H1 (cell line): ENCODE measurements around the gene TELO2. TPM values are rescaled to one million over a fixed set of nuclear protein-coding genes. Genes with fewer than 3 reads are reported as not detected.

ENCODE experiments used
- POLR2AphosphoS5 ChIP-seq: IDR thresholded peaks from 2 replicates; pipeline ENCODE4 v1.6.1; 2011; ENCODE audit warnings: low read depth, low read length
- SIX5 ChIP-seq: IDR thresholded peaks from 2 replicates; pipeline ENCODE4 v1.6.1; 2011; ENCODE audit warnings: mild to moderate bottlenecking, low read depth, low read length
- TAF7 ChIP-seq: optimal IDR thresholded peaks from 2 replicates; pipeline ENCODE3; 2011; ENCODE audit warnings: low read depth, mild to moderate bottlenecking, inconsistent platforms, low read length, moderate library complexity, borderline replicate concordance
- polyA plus RNA-seq, 7 experiments: library from polyadenylated mRNA; depleted of rRNA in 3 of 7; stranded (reverse) in 5 of 7; unstranded in 2 of 7; fragments of >200 nt in 5 of 7; fragments of 200-250 nt in 2 of 7; gene quantifications; 1 replicate in 5 of 7; 2 replicates in 1 of 7; 4 replicates in 1 of 7; pipeline versions ENCODE4 v1.2.1 to v1.2.3, GENCODE V29; 2011 to 2013; ENCODE audit warnings: missing spikeins in 2 of 7, mixed read lengths in 2 of 7
- total RNA-seq: library from RNA; stranded (reverse); fragmentation: NEBNext Ultra II Directional; extraction: Animal tissue kit (Norgen Biotek cat#: 25700); gene quantifications from 2 replicates; pipeline ENCODE4 v1.2.1, GENCODE V29; 2021

TELO2 gene
- total and polyA plus RNA-seq, 2 of the 8 experiments (the other 6 are each of a cell fraction or from before 2014, with no cell fraction given), result 39.3 to 64.8 TPM

GRCh38 chr16:1506494-1507213 lies 13.5 kb downstream of the TELO2 start (continued):
- no peak for TF ChIP-seq POLR2AphosphoS5
- TF ChIP-seq TAF7, result no peak
- no peak for TF ChIP-seq SIX5
